Liver (tissue), 2 donors: Measurements from ENCODE around the gene MYBPHL.

Experiments
- TF ChIP-seq, protein P1 (sequence below): fragments of 150-350 bp; IDR thresholded peaks from 2 replicates; pipeline ENCODE4 v1.5.1; 2017; ENCODE audit warnings: improper control_type of control experiment, low read depth, low read length; ENCODE audit not compliant: missing input control
- TF ChIP-seq, protein P2 (sequence below): IDR thresholded peaks from 2 replicates; pipeline ENCODE4 v1.6.1; 2016; ENCODE audit warnings: antibody characterized with exemption
- TF ChIP-seq, protein P3 (sequence below): IDR thresholded peaks from 2 replicates; pipeline ENCODE4 v1.6.1; 2016; ENCODE audit warnings: antibody characterized with exemption, mild to moderate bottlenecking
- donor health status: healthy.

DNA sequence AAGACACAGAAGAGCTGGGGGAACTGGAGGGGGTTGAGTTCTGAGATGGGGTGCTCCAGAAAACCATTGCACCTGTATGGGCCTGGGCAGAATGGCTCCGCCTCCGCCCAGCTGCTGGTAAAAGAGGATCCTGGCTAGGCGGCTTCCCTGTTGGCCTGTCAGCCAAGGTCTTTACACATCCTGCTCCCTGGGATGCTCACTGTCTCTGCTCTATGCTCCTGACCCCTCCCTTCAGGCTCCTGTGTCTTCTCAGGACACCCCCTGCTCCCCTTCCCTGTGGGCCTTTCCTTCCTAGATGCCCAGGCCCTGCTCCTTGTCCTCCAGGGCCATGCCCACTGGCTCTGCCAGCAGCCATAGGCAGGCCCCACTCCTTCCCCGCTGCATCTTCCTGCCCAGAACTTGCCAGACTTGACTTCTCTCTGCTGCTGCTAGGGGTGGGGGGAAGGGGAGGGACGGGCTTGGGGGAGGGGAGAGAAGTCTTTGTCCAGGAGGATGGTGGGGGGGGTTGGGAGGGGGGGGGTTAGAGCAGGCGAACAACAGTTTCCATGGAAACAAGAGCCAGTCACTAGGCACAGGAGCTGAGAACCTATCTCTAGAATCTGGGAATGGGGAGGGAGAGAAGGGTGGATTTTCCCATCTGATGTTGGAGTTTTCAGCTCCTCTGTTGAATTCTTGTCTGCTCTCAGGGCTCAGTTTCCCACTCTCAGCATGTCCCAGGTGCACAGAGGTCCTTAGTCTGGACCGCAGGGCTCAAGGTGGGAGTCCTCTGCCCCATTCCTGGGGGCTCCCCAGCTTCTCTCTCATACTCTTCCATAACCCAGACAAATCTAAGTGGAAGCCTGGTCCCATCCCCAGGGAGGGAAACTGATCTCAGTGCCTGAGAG is 46.9 kb downstream of the MYBPHL start:
- TF ChIP-seq, protein P1, sequence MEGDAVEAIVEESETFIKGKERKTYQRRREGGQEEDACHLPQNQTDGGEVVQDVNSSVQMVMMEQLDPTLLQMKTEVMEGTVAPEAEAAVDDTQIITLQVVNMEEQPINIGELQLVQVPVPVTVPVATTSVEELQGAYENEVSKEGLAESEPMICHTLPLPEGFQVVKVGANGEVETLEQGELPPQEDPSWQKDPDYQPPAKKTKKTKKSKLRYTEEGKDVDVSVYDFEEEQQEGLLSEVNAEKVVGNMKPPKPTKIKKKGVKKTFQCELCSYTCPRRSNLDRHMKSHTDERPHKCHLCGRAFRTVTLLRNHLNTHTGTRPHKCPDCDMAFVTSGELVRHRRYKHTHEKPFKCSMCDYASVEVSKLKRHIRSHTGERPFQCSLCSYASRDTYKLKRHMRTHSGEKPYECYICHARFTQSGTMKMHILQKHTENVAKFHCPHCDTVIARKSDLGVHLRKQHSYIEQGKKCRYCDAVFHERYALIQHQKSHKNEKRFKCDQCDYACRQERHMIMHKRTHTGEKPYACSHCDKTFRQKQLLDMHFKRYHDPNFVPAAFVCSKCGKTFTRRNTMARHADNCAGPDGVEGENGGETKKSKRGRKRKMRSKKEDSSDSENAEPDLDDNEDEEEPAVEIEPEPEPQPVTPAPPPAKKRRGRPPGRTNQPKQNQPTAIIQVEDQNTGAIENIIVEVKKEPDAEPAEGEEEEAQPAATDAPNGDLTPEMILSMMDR = no peak
- TF ChIP-seq, protein P2, sequence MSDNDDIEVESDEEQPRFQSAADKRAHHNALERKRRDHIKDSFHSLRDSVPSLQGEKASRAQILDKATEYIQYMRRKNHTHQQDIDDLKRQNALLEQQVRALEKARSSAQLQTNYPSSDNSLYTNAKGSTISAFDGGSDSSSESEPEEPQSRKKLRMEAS = no peak
- TF ChIP-seq, protein P3, sequence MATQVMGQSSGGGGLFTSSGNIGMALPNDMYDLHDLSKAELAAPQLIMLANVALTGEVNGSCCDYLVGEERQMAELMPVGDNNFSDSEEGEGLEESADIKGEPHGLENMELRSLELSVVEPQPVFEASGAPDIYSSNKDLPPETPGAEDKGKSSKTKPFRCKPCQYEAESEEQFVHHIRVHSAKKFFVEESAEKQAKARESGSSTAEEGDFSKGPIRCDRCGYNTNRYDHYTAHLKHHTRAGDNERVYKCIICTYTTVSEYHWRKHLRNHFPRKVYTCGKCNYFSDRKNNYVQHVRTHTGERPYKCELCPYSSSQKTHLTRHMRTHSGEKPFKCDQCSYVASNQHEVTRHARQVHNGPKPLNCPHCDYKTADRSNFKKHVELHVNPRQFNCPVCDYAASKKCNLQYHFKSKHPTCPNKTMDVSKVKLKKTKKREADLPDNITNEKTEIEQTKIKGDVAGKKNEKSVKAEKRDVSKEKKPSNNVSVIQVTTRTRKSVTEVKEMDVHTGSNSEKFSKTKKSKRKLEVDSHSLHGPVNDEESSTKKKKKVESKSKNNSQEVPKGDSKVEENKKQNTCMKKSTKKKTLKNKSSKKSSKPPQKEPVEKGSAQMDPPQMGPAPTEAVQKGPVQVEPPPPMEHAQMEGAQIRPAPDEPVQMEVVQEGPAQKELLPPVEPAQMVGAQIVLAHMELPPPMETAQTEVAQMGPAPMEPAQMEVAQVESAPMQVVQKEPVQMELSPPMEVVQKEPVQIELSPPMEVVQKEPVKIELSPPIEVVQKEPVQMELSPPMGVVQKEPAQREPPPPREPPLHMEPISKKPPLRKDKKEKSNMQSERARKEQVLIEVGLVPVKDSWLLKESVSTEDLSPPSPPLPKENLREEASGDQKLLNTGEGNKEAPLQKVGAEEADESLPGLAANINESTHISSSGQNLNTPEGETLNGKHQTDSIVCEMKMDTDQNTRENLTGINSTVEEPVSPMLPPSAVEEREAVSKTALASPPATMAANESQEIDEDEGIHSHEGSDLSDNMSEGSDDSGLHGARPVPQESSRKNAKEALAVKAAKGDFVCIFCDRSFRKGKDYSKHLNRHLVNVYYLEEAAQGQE = no peak
